A549 treated with GW870086 at 1 μM for 4 hours (cell line): ENCODE results near the gene GSPT1. TPM values are rescaled to one million over a fixed set of nuclear protein-coding genes. Genes with fewer than 3 reads are reported as not detected.

Source experiments
- total RNA-seq: library from RNA; stranded (reverse); fragments of 200-300 nt; extraction: Qiagen RNA extraction; gene quantifications from 5 replicates; pipeline ENCODE4 v1.2.3, GENCODE V29; 2022; ENCODE audit warnings: low read depth

The GSPT1 gene
- total RNA-seq, result 175 to 208 TPM (median 185 TPM) in 5 replicates

DNA sequence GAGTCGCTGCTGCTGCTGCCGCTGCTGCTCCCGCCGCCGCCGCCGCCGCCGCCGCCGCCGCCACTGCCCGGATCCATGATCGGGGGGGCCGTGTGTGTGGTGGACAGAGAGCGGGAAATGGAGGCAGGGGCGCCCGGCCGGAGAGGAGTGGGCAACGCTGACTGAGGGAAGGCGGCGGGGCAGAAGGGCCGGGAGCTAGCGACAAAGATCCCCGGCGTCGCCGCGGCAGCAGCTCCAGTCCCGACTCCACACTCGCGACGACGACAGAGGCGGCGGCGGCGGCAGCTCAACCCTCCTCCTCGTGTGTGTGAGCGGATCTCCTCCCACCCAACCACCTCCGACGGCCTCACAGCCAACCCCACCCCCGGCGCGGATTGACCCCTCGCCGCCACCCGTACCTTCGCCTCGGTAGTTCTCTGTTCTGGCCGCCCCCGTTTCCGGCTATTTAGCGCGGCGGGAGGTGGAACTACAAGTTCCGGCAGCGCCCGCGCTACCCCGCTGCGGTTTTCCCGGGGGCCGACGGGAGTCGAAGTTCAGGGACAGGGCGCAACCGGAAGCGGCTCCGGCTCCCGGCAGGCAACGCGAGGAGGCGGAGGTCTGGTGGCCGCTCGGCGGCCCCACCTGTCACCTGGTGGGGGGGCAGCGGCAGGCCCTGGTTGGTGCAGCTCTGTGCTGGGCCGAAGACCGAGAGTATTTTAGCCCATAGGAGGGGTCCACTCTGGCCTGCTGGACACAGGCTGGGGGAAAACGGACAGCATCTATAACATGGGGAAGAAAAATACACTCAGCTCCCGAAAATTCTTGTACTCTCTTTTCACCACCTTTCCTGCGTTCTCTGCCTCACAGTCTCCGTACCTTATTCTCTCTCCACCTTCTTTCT lies at the start of gene GSPT1:
Gene GSPT1 (minus strand): TSS at position 313 of the 880 bp plus-strand sequence. CDS start 236 bp downstream, at position 77.

DNA sequence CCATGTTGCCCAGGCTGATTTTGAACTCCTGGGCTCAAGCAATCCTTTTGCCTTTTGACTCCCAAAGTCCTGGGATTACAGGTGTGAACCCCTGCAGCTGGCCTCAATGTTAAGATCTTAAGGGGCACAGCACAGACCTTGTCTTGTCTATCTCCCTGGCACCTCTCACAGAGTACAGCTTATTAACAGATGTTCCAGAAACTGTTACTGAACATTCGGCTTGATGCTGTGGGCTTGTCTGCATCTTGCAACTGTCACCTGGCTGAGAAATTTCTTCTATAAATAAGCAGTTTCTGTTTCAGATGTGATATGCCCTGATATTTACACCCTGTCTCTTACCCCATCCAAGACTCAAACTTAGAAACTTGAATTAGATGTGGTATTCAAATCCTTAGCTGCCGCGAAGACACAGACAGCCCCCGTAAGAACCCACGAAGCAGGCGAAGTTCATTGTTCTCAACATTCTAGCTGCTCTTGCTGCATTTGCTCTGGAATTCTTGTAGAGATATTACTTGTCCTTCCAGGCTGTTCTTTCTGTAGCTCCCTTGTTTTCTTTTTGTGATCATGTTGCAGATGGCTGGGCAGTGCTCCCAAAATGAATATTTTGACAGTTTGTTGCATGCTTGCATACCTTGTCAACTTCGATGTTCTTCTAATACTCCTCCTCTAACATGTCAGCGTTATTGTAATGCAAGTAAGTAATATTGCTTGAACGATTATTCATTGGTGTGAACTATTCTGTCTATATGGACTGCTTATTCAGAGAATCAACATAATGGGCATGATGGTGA lies 49.2 kb upstream of the GSPT1 start, which contains the start of gene TNFRSF17:
Gene TNFRSF17 (plus strand): TSS at position 450 of the 791 bp plus-strand sequence. CDS start 115 bp downstream, at position 565.

DNA sequence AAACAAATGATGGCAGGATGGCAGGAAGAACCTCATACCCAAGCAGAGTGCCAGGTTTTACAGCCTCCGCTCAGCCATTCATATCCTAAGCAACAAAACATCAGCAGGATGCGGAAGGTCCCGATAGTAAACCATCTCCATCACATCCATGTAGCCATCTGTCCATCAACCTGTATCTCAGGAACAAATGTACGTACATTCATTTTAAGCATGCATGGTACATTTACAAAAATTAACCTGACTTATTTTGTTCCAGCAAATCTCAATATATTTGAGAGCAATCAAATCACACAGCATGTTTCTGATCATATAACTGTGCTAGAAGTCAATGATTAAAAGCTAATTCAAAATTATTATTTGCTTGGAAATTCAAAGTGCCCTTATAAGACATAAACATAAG lies 26.2 kb upstream of the GSPT1 start, which contains the start of gene NPIPB2:
Gene NPIPB2 (minus strand): TSS at position 101 of the 400 bp plus-strand sequence. CDS start 0 bp downstream, at position 101.

DNA sequence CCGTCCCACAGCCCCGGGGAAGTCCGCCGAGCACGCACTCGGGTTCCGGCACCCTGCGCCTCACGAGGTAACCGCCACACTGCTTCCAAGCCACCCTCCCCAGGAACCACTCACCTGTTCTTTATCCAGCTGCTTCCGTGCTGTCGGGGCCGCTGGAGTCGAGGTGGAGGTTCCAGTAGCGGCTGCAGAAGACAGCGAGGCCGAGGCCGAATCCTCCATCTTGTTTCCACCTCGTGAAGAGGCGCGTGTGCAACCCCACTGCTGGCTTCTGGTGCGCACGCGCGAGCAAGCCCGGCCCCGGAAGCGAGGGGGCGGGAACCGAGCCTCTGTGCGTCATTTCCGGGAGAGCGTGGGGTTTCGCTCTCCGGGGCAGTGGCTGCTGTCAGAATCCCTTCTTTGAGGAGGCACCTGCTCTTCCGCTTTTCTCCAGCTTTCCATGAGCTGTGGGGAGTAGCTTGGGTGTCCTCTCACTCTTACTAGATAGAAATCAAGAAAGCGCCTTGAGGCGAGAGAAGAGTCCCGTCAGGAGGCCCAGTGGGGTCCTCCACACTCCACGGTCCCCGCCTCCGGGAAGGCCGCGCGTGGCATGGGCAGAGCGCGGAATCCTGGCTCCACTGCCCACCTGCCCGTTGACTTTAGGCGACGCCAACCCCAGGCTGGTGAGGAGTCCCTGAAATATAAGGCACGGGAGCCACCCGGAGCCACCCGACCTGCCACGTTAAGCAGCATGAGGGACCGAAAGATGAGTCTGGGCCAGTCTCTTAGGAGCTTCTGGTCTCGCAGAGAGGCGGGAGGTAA lies 64.3 kb downstream of the GSPT1 start, which contains the start of gene RSL1D1:
Gene RSL1D1 (minus strand): TSS at position 249 of the 798 bp plus-strand sequence. CDS start 30 bp downstream, at position 219.

Other genes starting within 250 kb of the GSPT1 start
- gene SNN, start 247.5 kb downstream of the GSPT1 start, total RNA-seq, result 14.5 to 17.7 TPM (median 17.2 TPM) in 5 replicates
- 33.9 to 41.5 TPM (median 40.8 TPM) in 5 replicates for gene TXNDC11, start 173.1 kb downstream of the GSPT1 start, total RNA-seq
- 24.2 to 32.2 TPM (median 28.0 TPM) in 5 replicates for gene ZC3H7A, start 118.7 kb downstream of the GSPT1 start, total RNA-seq
- 228 to 259 TPM (median 235 TPM) in 5 replicates for gene RSL1D1, start 64.4 kb downstream of the GSPT1 start, total RNA-seq
- gene NPIPB2, start 26.1 kb upstream of the GSPT1 start, total RNA-seq, result 2.5 to 4.1 TPM (median 3.5 TPM) in 5 replicates
- not detected in 5 replicates for gene TNFRSF17, start 49.3 kb upstream of the GSPT1 start, total RNA-seq
- gene SNX29, start 60.8 kb upstream of the GSPT1 start, total RNA-seq, result 2.2 to 3.0 TPM (median 2.5 TPM) in 5 replicates